GM13977 (cell line): ENCODE data around the gene HMGN3.

ENCODE experiments used
- DNase-seq: peaks from one replicate; pipeline ENCODE4 v3.0.0; 2012; ENCODE audit warnings: low spot score
- CTCF ChIP-seq: IDR thresholded peaks from 2 replicates; pipeline ENCODE4 v1.5.1; 2012; ENCODE audit warnings: mild to moderate bottlenecking, control low read depth; ENCODE audit not compliant: insufficient read depth; ENCODE audit errors: extremely low read depth, missing control alignments
- in situ Hi-C: fragments of 300-500 bp; cut with MboI; formaldehyde crosslinking; loops from one replicate; pipeline ENCODE4 v1.12.0; 2022; ENCODE audit warnings: low sequenced_read_pairs, low pct_unique_long_range_greater_than_20kb, mixed read lengths, inconsistent platforms; ENCODE audit not compliant: unreplicated experiment

HMGN3 gene

GRCh38 chr6:79203753-79204253 is 30.7 kb downstream of the HMGN3 start:
- in situ Hi-C loops, result no loop called here
- TF ChIP-seq CTCF, result no peak
- DNase-seq, result no peak

- in situ Hi-C loops, result no loop called here
- TF ChIP-seq CTCF, result no peak
- no peak for DNase-seq
Measured at GRCh38 chr6:79202556-79202955, 31.9 kb downstream of the HMGN3 start.

- DNase-seq, result no peak
- in situ Hi-C loops, result no loop called here
- no peak for TF ChIP-seq CTCF
Measured at GRCh38 chr6:79201983-79202382, 32.5 kb downstream of the HMGN3 start.

GRCh38 chr6:79201143-79201542 is 33.3 kb downstream of the HMGN3 start:
- DNase-seq, result no peak
- in situ Hi-C loops, result no loop called here
- no peak for TF ChIP-seq CTCF

- TF ChIP-seq CTCF, result no peak
- in situ Hi-C loops, result no loop called here
- no peak for DNase-seq
Measured at GRCh38 chr6:79196912-79197311, 37.6 kb downstream of the HMGN3 start.

GRCh38 chr6:79193971-79194370 is 40.5 kb downstream of the HMGN3 start:
- no peak for DNase-seq
- in situ Hi-C loops, result no loop called here

More at GRCh38 chr6:79193971-79194370, 40.5 kb downstream of the HMGN3 start:
- TF ChIP-seq CTCF, result no peak
